Gastroesophageal sphincter (tissue), 4 donors: Measurements from ENCODE around the gene ARFIP1. TPM values are rescaled to one million over a fixed set of nuclear protein-coding genes. Genes with fewer than 3 reads are reported as not detected.
"Not testable (repeated sequence)": the region's sequence is repeated elsewhere in the genome, so short reads cannot be mapped to it uniquely, and the experiment has no call there.

Experiments used
- ATAC-seq: fragments of 150-250 bp; one replicate; pipeline ENCODE4 v1.9.1; 2016; ENCODE audit warnings: mild to moderate bottlenecking, moderate library complexity
- H3K27ac ChIP-seq, 4 donors: fragments of 200-600 bp; sonication (generic) in 3 of 4; 1 replicate in 3 of 4; 2 replicates in 1 of 4; pipeline ENCODE4 v1.5.1; 2016 to 2019
- H3K27me3 ChIP-seq: fragments of 200-600 bp; sonication (generic); one replicate; pipeline ENCODE4 v1.5.1; 2019
- H3K36me3 ChIP-seq, 2 donors: fragments of 200-600 bp; sonication (generic); one replicate each; pipeline ENCODE4 v1.5.1; 2019; ENCODE audit warnings: control low read depth in 1 of 2
- H3K4me1 ChIP-seq, 3 donors: fragments of 200-600 bp; sonication (generic); 1 replicate in 2 of 3; 2 replicates in 1 of 3; pipeline ENCODE4 v1.5.1; 2016 to 2019; ENCODE audit warnings: control low read depth in 2 of 3
- H3K4me3 ChIP-seq, 2 donors: fragments of 200-600 bp; sonication (generic); one replicate each; pipeline ENCODE4 v1.5.1; 2019; ENCODE audit warnings: mild to moderate bottlenecking in 1 of 2, moderate library complexity in 1 of 2
- H3K9me3 ChIP-seq, 3 donors: fragments of 200-600 bp; sonication (generic); one replicate each; pipeline ENCODE4 v1.5.1; 2017 to 2019; ENCODE audit warnings: control low read depth in 2 of 3
- EP300 ChIP-seq: sonication (generic); formaldehyde crosslinking; IDR thresholded peaks from one replicate; pipeline ENCODE4 v1.6.1; 2017; ENCODE audit warnings: antibody characterized with exemption, mild to moderate bottlenecking
- POLR2A ChIP-seq, 2 donors: fragments of 450-650 bp; IDR thresholded peaks; one replicate each; pipeline ENCODE4 v1.6.1; 2017; ENCODE audit warnings: antibody characterized with exemption in 2 of 2, mild to moderate bottlenecking in 2 of 2, moderate library complexity in 1 of 2
- POLR2AphosphoS5 ChIP-seq: sonication (generic); formaldehyde crosslinking; IDR thresholded peaks from one replicate; pipeline ENCODE4 v1.6.1; 2017; ENCODE audit warnings: antibody characterized with exemption
- WGBS, 2 donors: methylation state at CpG; one replicate each; pipeline ENCODE4 v1.1.5; 2018; ENCODE audit warnings: low coverage in 1 of 2; 5-methylcytosine and 5-hydroxymethylcytosine counted together
- total RNA-seq, 4 donors: library from RNA; depleted of rRNA; stranded (reverse); fragments of >200 nt; gene quantifications; one replicate each; pipeline ENCODE4 v1.1.0, GENCODE V29; 2016
- TF ChIP-seq, protein P1 (sequence below), 4 experiments: fragments of 200-600 bp in 2 of 4; fragments of 450-650 bp in 2 of 4; sonication (generic) in 1 of 4; IDR thresholded peaks; one replicate each; pipeline ENCODE4 v1.5.1; 2017 to 2019; ENCODE audit warnings: antibody characterized with exemption in 4 of 4, mild to moderate bottlenecking in 2 of 4, moderate library complexity in 2 of 4

The ARFIP1 gene
- total RNA-seq, 4 donors from 2014 or later: 26.6 to 34.9 (median 29.5) TPM

GRCh38 chr4:152763796-152764195 lies 16.0 kb upstream of the ARFIP1 start:
- no peaks in the 10 kb centered on the region for H3K9me3 ChIP-seq
- no peaks in the 10 kb centered on the region for H3K4me1 ChIP-seq
- ATAC-seq: no peak
- H3K36me3 ChIP-seq: no peaks in the 10 kb centered on the region
- TF ChIP-seq, protein P1, sequence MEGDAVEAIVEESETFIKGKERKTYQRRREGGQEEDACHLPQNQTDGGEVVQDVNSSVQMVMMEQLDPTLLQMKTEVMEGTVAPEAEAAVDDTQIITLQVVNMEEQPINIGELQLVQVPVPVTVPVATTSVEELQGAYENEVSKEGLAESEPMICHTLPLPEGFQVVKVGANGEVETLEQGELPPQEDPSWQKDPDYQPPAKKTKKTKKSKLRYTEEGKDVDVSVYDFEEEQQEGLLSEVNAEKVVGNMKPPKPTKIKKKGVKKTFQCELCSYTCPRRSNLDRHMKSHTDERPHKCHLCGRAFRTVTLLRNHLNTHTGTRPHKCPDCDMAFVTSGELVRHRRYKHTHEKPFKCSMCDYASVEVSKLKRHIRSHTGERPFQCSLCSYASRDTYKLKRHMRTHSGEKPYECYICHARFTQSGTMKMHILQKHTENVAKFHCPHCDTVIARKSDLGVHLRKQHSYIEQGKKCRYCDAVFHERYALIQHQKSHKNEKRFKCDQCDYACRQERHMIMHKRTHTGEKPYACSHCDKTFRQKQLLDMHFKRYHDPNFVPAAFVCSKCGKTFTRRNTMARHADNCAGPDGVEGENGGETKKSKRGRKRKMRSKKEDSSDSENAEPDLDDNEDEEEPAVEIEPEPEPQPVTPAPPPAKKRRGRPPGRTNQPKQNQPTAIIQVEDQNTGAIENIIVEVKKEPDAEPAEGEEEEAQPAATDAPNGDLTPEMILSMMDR (IDR thresholded peaks at IDR 0.05): no peak
- TF ChIP-seq EP300 (no peak), POLR2AphosphoS5 (no peak), POLR2A (IDR thresholded peaks at IDR 0.05) (no peak)
- no peak overlapping the region for H3K27ac ChIP-seq
- no peaks in the 10 kb centered on the region for H3K27me3 ChIP-seq
- 100% methylated on average over 1 of the region's 1 CpG; no CpG with 5 or more reads in 1 of the 2 donors for WGBS, 2 donors
- no peak overlapping the region for H3K4me3 ChIP-seq

DNA sequence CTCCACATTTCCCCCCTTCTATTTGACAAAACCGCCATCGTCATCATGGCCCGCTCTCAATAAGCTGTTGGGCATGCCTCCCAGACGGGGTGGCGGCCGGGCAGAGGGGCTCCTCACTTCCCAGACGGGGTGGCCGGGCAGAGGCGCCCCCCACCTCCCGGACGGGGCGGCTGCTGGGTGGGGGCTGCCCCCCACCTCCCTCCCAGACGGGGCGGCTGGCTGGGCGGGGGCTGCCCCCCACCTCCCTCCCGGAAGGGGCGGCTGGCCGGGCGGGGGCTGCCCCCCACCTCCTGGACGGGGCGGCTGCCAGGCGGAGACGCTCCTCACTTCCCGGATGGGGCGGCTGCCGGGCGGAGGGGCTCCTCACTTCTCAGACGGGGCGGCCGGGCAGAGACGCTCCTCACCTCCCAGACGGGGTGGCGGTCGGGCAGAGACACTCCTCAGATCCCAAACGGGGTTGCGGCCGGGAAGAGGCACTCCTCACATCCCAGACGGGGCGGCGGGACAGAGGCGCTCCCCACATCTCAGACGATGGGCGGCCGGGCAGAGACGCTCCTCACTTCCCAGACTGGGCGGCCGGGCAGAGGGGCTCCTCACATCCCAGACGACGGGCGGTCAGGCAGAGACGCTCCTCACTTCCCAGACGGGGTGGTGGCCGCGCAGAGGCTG lies 14.6 kb upstream of the ARFIP1 start:
- H3K27ac ChIP-seq, H3K27me3 ChIP-seq, H3K4me1 ChIP-seq, H3K9me3 ChIP-seq, ATAC-seq, H3K36me3 ChIP-seq, H3K4me3 ChIP-seq: not testable (repeated sequence)
- no CpG with 5 or more reads among the region's 54 CpGs for WGBS, 2 donors

GRCh38 chr4:152771741-152772533 lies 7.8 kb upstream of the ARFIP1 start:
- Histone ChIP-seq H3K27ac (no peak overlapping the region), H3K27me3 (no peaks in the 10 kb centered on the region), H3K4me3 (no peak overlapping the region), H3K36me3 (no peaks in the 10 kb centered on the region), H3K4me1 (no peaks in the 10 kb centered on the region), H3K9me3 (no peaks in the 10 kb centered on the region)
- 67 to 82% methylated on average over 3 of the region's 3 CpGs for WGBS, 2 donors
- TF ChIP-seq POLR2A (IDR thresholded peaks at IDR 0.05) (no peak), POLR2AphosphoS5 (no peak), EP300 (no peak)
- TF ChIP-seq, protein P1 (IDR thresholded peaks at IDR 0.05): no peak
- no peak for ATAC-seq

DNA sequence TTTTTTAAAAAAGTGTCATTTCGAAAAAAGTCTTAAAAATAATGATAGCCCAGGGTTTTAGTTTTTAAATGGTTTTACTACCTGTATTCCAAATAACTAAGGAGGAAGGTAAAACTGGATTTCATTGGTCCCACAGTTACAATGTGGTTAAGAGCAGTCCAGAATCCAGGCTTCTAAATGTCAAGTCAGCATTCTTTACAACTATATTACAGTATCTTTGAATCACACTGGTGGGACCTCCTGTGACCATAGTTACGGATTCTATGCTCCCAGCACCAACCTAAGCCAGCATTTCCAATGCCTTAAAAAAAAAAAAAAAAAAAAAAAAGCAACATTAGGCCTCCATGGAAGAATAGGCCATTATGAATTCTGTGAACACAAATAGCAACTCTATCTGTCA lies 6.4 kb upstream of the ARFIP1 start:
- H3K27me3 ChIP-seq: no peaks in the 10 kb centered on the region
- TF ChIP-seq POLR2AphosphoS5 (no peak), POLR2A (IDR thresholded peaks at IDR 0.05) (no peak), EP300 (no peak)
- TF ChIP-seq, protein P1 (IDR thresholded peaks at IDR 0.05): no peak
- 88 to 91% methylated on average over 2 of the region's 2 CpGs for WGBS, 2 donors
- no peak overlapping the region for H3K27ac ChIP-seq
- H3K4me3 ChIP-seq: no peak overlapping the region
- no peaks in the 10 kb centered on the region for H3K4me1 ChIP-seq
- ATAC-seq: no peak
- H3K9me3 ChIP-seq: no peaks in the 10 kb centered on the region
- H3K36me3 ChIP-seq: no peaks in the 10 kb centered on the region

- 40 to 56% methylated on average over 1 of the region's 1 CpG for WGBS, 2 donors
- TF ChIP-seq EP300 (no peak), POLR2A (IDR thresholded peaks at IDR 0.05) (no peak), POLR2AphosphoS5 (no peak)
- TF ChIP-seq, protein P1 (IDR thresholded peaks at IDR 0.05): no peak
- Histone ChIP-seq H3K27ac (no peak overlapping the region), H3K36me3 (no peaks in the 10 kb centered on the region), H3K9me3 (no peaks in the 10 kb centered on the region), H3K27me3 (no peaks in the 10 kb centered on the region), H3K4me3 (no peak overlapping the region), H3K4me1 (peaks cover 0 to 6% (median 0%) of the 10 kb centered on the region in 3 donors)
- no peak for ATAC-seq
These were observed 5.8 kb upstream of the ARFIP1 start for GRCh38 chr4:152773953-152774352.
